Muscle of leg (tissue), 16 donors: ENCODE measurements around the gene ST8SIA3. TPM values are rescaled to one million over a fixed set of nuclear protein-coding genes. Genes with fewer than 3 reads are reported as not detected.

ENCODE experiments used
- DNase-seq: peaks from one replicate; pipeline ENCODE4 v3.0.0; 2013
- H3K27ac ChIP-seq: one replicate; pipeline ENCODE4 v1.5.1; 2013; ENCODE audit warnings: mild to moderate bottlenecking, low read length, control low read depth
- H3K27me3 ChIP-seq: one replicate; pipeline ENCODE4 v1.6.1; 2013; ENCODE audit warnings: low read length; ENCODE audit not compliant: control insufficient read depth, insufficient read depth
- H3K36me3 ChIP-seq: one replicate; pipeline ENCODE4 v1.6.1; 2013; ENCODE audit warnings: low read length; ENCODE audit not compliant: control insufficient read depth, insufficient read depth
- H3K4me1 ChIP-seq: one replicate; pipeline ENCODE4 v1.6.1; 2013; ENCODE audit warnings: low read length; ENCODE audit not compliant: control insufficient read depth, insufficient read depth
- H3K4me3 ChIP-seq: one replicate; pipeline ENCODE4 v1.5.1; 2013; ENCODE audit warnings: low read length, control low read depth
- H3K9me3 ChIP-seq: replicated peaks from 2 replicates; pipeline ENCODE4 v1.6.1; 2013; ENCODE audit warnings: low read depth, low read length; ENCODE audit not compliant: control insufficient read depth
- WGBS: methylation state at CpG from one replicate; pipeline ENCODE4 v1.1.5; 2013; ENCODE audit warnings: missing lambda C conversion rate; ENCODE audit not compliant: insufficient coverage; 5-methylcytosine and 5-hydroxymethylcytosine counted together
- long read RNA-seq, 11 donors: transcript quantifications; one replicate each; lab custom pipeline, GENCODE V29; 2026
- polyA plus RNA-seq, 8 donors: library from polyadenylated mRNA; unstranded; fragments of 120-200 nt; gene quantifications; one replicate each; pipeline versions ENCODE4 v1.2.1 to v1.2.3, GENCODE V29; 2013; ENCODE audit warnings: inconsistent platforms in 1 of 8, low replicate concordance in 1 of 8; ENCODE audit not compliant: insufficient read length in 8 of 8, insufficient read depth in 1 of 8
- total RNA-seq: library from RNA; stranded (reverse); fragments of 120-200 nt; gene quantifications from one replicate; pipeline ENCODE4 v1.2.4, GENCODE V29; 2013

Gene ST8SIA3, protein sequence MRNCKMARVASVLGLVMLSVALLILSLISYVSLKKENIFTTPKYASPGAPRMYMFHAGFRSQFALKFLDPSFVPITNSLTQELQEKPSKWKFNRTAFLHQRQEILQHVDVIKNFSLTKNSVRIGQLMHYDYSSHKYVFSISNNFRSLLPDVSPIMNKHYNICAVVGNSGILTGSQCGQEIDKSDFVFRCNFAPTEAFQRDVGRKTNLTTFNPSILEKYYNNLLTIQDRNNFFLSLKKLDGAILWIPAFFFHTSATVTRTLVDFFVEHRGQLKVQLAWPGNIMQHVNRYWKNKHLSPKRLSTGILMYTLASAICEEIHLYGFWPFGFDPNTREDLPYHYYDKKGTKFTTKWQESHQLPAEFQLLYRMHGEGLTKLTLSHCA
- 0.09 TPM for total RNA-seq
- polyA plus RNA-seq, result under 1 TPM in 6 of 8 donors, not detected in 2; 0.01 to 0.32 (median 0.17) TPM
- long read RNA-seq, donor 1, result 0 reads
- long read RNA-seq, donor 2, result 0 reads
- long read RNA-seq, donor 3, result 0 reads
- long read RNA-seq, donor 4, result 0 reads
- long read RNA-seq, donor 5, result 0 reads
- long read RNA-seq, donor 6, result 0 reads
- long read RNA-seq, donor 7, result 0 reads
- long read RNA-seq, donor 8, result 0 reads
- long read RNA-seq, donor 9, result 0 reads
- long read RNA-seq, donor 10, result 0 reads
- long read RNA-seq, donor 11, result 0 reads

DNA sequence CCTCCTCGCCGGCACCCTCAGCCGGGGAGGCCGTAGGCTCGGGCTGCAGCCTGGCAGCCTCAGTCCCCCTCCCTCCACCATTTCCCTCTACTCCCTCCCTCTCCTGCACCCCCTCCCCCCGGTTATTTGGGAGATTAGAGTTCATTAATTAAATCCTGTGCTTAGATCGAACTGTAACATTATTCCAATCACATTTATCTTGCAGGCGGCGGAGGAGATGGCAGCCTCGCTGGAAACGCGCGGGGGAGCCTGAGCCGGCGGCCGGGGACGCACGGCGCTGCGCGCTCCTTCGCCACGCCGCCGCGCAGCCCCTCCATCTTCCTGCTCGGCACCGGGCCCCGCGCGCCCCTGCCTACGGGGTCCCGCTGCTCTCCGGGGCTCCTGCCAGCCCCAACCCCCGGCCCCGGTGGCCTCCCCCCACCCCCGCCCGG, at the start of gene ST8SIA3:
TSS of gene ST8SIA3 (plus strand) at position 287 of the 431 bp plus-strand sequence. CDS start 290 bp downstream, outside the sequence.
- Histone ChIP-seq H3K4me3 (no peak within 1 kb of the TSS), H3K4me1 (peaks cover 3% of the 10 kb centered on the region), H3K27ac (no peak within 1 kb of the TSS), H3K27me3 (peaks cover 34% of the 10 kb centered on the region), H3K9me3 (no peaks in the 10 kb centered on the region), H3K36me3 (no peaks in the 10 kb centered on the region)
- DNase-seq, result no peak
- 0% methylated on average over 8 of the region's 38 CpGs for WGBS

DNA sequence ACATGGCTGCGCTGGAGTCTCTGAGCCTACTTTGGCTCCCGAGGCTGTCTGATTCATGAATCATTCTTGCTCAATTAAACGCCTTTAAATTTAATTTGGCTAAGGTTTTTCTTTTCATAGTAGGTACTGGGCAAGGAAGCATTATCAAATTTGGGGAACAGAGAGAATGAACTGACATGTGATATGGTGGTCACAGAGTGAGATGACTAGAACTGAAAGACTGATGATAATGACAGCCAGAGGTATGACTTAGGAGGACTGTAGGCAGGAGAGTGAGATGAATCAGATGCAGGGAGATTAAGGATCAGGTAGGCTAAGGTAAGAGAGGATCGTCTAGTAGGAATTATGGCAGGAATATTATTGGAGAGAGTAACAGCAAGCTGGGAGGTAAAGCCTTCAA, 40.9 kb upstream of the ST8SIA3 start:
- no peak overlapping the region for H3K4me3 ChIP-seq
- H3K27ac ChIP-seq, result no peak overlapping the region
- 75% methylated on average over 4 of the region's 4 CpGs for WGBS
- no peaks in the 10 kb centered on the region for H3K4me1 ChIP-seq
- H3K27me3 ChIP-seq, result no peaks in the 10 kb centered on the region
- H3K36me3 ChIP-seq, result no peaks in the 10 kb centered on the region
- no peaks in the 10 kb centered on the region for H3K9me3 ChIP-seq
- DNase-seq, result no peak

DNA sequence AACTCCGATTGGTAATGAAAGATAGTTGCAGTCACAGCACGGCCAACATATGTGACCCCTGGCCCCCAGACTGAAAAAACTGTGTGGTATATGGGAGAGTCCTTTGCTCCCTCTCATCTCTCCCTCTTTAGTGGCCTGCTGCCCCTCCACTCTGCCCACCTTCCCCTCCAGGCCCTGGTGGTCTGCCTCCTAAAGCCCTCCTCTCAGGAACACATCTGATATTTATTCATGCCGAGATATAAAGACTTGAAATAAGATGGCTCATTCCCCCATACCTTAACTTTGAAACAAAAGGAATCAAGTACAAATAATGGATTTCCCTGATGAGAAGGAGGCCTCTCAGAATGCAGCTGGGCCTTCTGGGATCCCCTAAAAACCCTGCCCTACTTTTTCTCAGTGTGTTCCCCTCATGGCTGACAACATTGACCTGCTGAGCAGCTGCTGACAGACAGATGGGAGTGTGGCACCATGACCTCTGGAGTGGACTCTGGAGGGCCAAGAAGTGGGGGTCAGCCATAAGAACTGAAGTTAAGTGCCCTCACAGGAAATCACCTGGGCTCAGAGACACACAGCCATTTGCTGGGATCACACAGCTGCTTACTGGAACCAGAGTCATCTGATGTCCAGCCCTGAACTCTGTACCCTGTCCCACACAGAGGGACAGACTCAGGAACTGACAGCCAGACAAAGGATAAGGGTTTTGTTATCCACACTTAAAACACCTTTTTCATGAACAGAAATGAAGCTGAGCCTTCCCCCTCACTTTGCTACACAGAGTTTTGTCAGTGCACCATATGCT, 39.8 kb upstream of the ST8SIA3 start:
- Histone ChIP-seq H3K4me1 (no peaks in the 10 kb centered on the region), H3K9me3 (no peaks in the 10 kb centered on the region), H3K27ac (no peak overlapping the region), H3K36me3 (no peaks in the 10 kb centered on the region), H3K27me3 (no peaks in the 10 kb centered on the region), H3K4me3 (no peak overlapping the region)
- no peak for DNase-seq
- WGBS, result no CpG with 5 or more reads among the region's 3 CpGs

DNA sequence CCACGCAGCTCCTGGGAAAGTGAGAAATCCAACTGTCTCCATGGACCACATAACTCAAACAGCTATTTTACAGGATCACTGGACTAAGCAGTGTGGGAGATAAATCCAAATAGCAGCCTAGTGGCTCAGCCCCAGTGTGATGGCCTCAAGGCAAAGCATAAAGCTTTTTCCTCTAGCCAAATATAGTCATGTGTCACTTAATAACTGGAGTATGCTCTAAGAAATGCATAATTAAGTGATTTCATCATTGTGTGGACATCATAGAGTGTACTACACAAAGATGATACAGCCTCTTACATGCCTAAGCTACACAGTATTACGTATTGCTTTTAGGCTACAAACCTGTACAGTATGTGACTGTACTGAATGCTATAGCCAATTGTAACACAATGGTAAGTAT, 31.8 kb upstream of the ST8SIA3 start:
- no peaks in the 10 kb centered on the region for H3K4me1 ChIP-seq
- no peak for DNase-seq
- no peak overlapping the region for H3K4me3 ChIP-seq
- H3K36me3 ChIP-seq, result no peaks in the 10 kb centered on the region
- H3K27me3 ChIP-seq, result no peaks in the 10 kb centered on the region
- H3K27ac ChIP-seq, result no peak overlapping the region
- H3K9me3 ChIP-seq, result no peaks in the 10 kb centered on the region
- 83% methylated on average over 1 of the region's 2 CpGs for WGBS

DNA sequence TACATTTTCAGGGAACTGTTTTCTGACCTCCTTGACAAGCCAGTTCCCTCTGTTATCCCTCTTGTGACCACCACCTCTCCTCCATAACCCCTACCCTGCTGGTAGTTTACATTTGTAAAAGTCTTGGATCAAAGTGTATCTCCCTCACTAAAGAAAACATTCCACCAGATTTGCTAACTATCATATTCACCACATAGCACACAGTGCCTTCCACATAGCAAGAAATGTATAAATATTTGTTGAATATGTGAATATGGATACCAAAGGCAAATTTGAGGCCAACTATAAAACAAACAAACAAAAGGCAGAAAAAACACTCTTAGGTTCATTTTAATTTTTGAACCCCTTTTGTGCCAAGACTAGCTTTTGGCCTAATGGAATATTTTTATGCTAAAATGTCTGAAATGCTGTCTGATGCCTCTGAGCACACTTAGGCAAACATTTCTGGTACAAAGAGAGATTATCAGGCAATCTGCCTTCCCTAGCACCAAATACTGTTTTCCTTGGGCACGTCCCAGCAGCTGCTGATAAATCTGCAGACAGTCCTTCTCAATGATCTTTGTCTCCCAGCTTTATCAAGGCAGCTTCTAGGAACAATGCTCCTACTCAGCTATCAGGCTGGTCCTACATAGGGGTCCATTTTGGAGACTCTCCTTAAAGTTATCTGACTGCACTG, 26.7 kb upstream of the ST8SIA3 start:
- H3K27ac ChIP-seq, result no peak overlapping the region
- no peaks in the 10 kb centered on the region for H3K4me1 ChIP-seq
- H3K4me3 ChIP-seq, result no peak overlapping the region
- H3K27me3 ChIP-seq, result no peaks in the 10 kb centered on the region
- H3K9me3 ChIP-seq, result no peaks in the 10 kb centered on the region
- no peak for DNase-seq
- no peaks in the 10 kb centered on the region for H3K36me3 ChIP-seq
- WGBS, result 42% methylated on average over 1 of the region's 1 CpG

DNA sequence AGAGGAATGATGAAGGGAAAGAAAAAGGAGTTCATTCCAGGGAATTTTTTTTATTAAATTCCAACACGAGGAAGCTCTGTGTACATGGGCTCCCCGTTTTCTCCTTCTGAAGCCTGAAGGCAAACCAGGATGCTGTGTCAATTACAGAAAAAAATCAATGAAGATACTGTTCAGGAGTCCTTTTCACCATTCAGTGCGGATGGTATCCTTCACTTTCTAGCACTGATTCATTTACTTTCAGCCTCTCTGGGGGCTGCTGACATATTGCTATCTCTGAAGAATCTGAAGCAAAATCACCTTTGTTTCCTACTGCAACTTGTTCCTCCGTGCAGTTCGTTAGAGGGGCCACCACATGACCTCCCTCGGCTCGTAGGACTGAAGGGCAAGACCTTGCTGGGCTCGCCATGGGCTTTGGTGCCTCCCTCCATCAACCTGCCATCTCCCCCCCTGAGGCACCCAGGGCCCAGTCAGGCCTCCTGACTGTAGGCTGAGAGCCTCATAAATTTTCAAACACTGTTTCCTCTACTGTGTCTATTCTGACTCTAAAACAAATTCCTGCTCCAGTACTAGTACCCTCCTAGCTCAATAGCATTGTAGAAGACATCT, 25.5 kb upstream of the ST8SIA3 start:
- H3K27me3 ChIP-seq, result no peaks in the 10 kb centered on the region
- no peaks in the 10 kb centered on the region for H3K4me1 ChIP-seq
- H3K4me3 ChIP-seq, result no peak overlapping the region
- 40% methylated on average over 6 of the region's 8 CpGs for WGBS
- no peak overlapping the region for H3K27ac ChIP-seq
- H3K9me3 ChIP-seq, result no peaks in the 10 kb centered on the region
- H3K36me3 ChIP-seq, result no peaks in the 10 kb centered on the region
- DNase-seq, result no peak

DNA sequence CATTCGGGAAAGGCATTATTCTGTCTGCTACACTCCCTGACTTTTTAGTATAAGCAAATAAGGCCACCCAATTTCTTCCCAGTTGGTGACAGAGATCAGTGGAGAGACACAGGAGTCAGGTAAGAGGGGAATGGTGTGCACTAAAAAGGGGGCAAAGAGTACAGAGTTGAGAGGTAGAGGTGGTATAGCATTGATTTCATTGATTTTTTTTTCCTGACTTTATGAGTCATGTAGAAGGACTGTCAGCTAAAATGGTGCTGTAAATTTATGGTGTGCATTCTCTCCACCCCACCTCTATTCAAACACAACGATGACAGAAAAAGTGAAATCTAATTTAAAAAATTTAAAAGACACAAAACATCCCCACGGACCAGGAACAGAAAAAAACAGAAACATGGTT, 23.7 kb upstream of the ST8SIA3 start:
- no peaks in the 10 kb centered on the region for H3K9me3 ChIP-seq
- no peak overlapping the region for H3K4me3 ChIP-seq
- H3K36me3 ChIP-seq, result no peaks in the 10 kb centered on the region
- H3K27me3 ChIP-seq, result no peaks in the 10 kb centered on the region
- no peak for DNase-seq
- no peaks in the 10 kb centered on the region for H3K4me1 ChIP-seq
- WGBS, result 86% methylated on average over 1 of the region's 3 CpGs
- no peak overlapping the region for H3K27ac ChIP-seq

DNA sequence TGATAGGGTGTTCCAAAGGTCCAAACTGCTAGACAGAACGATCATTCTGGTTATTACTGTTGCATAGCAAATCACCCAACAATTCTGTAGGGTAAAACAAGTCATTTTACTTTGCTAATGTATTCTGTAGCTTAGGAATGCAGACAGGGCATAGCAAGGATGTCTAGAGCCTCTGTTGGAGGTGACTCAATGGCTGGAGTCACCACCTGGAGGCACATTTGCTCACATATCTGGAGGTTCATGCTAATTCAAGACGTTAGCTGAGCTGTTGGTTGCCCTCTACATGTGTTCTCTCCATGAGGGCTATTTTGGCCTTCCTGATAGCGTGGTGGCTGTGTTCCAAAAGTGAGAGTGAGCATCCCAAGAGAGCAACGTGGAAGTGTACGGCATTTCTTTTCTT, 22.5 kb upstream of the ST8SIA3 start:
- no peaks in the 10 kb centered on the region for H3K4me1 ChIP-seq

DNA sequence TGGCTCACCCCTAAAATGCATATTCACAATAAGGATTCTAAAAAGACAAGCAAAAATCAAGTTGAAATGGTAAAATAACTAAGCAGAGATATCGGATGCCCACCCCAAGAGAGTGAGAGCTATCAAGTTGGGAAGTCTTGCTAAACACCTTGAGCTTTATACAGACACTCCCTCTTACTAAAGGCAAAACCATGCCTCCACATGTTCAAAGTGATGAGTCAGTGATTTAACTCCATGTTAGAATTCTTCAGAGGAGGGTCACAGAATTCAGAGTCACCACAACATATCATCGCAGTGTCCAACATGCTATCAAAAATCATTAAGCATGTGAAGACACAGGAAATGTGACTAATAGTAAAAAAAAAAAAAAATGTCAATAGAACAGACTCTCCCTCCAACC, 20.6 kb upstream of the ST8SIA3 start:
- Histone ChIP-seq H3K4me3 (no peak overlapping the region), H3K27me3 (no peaks in the 10 kb centered on the region), H3K27ac (no peak overlapping the region), H3K36me3 (no peaks in the 10 kb centered on the region), H3K4me1 (no peaks in the 10 kb centered on the region), H3K9me3 (no peaks in the 10 kb centered on the region)
- no CpG with 5 or more reads among the region's 2 CpGs for WGBS
- DNase-seq, result no peak

More for the DNA sequence above, 22.5 kb upstream of the ST8SIA3 start:
- H3K27me3 ChIP-seq, result no peaks in the 10 kb centered on the region
- 50% methylated on average over 1 of the region's 5 CpGs for WGBS
- H3K27ac ChIP-seq, result no peak overlapping the region
- no peaks in the 10 kb centered on the region for H3K36me3 ChIP-seq
- no peak for DNase-seq
- H3K9me3 ChIP-seq, result no peaks in the 10 kb centered on the region
- no peak overlapping the region for H3K4me3 ChIP-seq
